ENCODE measurements around the gene GNB1. TPM values are rescaled to one million over a fixed set of nuclear protein-coding genes. Genes with fewer than 3 reads are reported as not detected.

The GNB1 gene
- total RNA-seq, 4 donors from 2014 or later, result 154 to 200 (median 174) TPM

- Histone ChIP-seq H3K27ac (no peak overlapping the region), H3K36me3 (no peaks in the 10 kb centered on the region), H3K9me3 (no peaks in the 10 kb centered on the region), H3K4me1 (peaks cover 53 to 55% of the 10 kb centered on the region in 2 donors), H3K27me3 (no peaks in the 10 kb centered on the region), H3K4me3 (replicated peaks in 1 of 3) (no peak overlapping the region)
- no peak for DNase-seq
- TF ChIP-seq POLR2A (IDR thresholded peaks at IDR 0.05) (no peak), CTCF (IDR thresholded peaks at IDR 0.05) (no peak)
- intact Hi-C loops (cut with DNase I), result loop anchor here (10.0 kb wide), 1 partner anchor 46 kb away; no protein-coding TSS in a partner anchor
- whole genome bisulfite sequencing, 2 donors, result 60 to 64% methylated on average over 13 of the region's 13 CpGs
Measured at GRCh38 chr1:1880617-1881312, 10.1 kb downstream of the GNB1 start.

- WGBS, 2 donors, result 94 to 98% methylated on average over 5 of the region's 5 CpGs
- TF ChIP-seq CTCF (IDR thresholded peaks at IDR 0.05) (no peak), POLR2A (IDR thresholded peaks at IDR 0.05) (no peak)
- intact Hi-C loops (cut with DNase I), result loop anchor here (10.0 kb wide), 1 partner anchor 45 kb away; no protein-coding TSS in a partner anchor
- no peaks in the 10 kb centered on the region for H3K36me3 ChIP-seq
- H3K27me3 ChIP-seq, result no peaks in the 10 kb centered on the region
- no peaks in the 10 kb centered on the region for H3K9me3 ChIP-seq
- no peak overlapping the region for H3K27ac ChIP-seq
- H3K4me1 ChIP-seq, result peaks cover 54 to 57% of the 10 kb centered on the region in 2 donors
- no peak overlapping the region for H3K4me3 ChIP-seq (replicated peaks in 1 of 3)
- no peak for DNase-seq
Measured at GRCh38 chr1:1879942-1880341, 10.9 kb downstream of the GNB1 start.

GRCh38 chr1:1877865-1878436 is 12.9 kb downstream of the GNB1 start:
- Histone ChIP-seq H3K4me3 (replicated peaks in 1 of 3) (no peak overlapping the region), H3K36me3 (no peaks in the 10 kb centered on the region), H3K4me1 (peaks cover 54 to 58% of the 10 kb centered on the region in 2 donors), H3K9me3 (no peaks in the 10 kb centered on the region), H3K27me3 (no peaks in the 10 kb centered on the region), H3K27ac (no peak overlapping the region)
- intact Hi-C loops (cut with DNase I), result no loop called here
- WGBS, 2 donors, result 79 to 89% methylated on average over 5 of the region's 5 CpGs
- no peak for DNase-seq
- TF ChIP-seq POLR2A (IDR thresholded peaks at IDR 0.05), result no peak
- no peak for TF ChIP-seq CTCF (IDR thresholded peaks at IDR 0.05)

GRCh38 chr1:1876335-1876930 is 14.5 kb downstream of the GNB1 start:
- Histone ChIP-seq H3K4me3 (replicated peaks in 1 of 3) (no peak overlapping the region), H3K4me1 (peaks cover 55 to 60% of the 10 kb centered on the region in 2 donors), H3K27me3 (no peaks in the 10 kb centered on the region), H3K36me3 (no peaks in the 10 kb centered on the region), H3K9me3 (no peaks in the 10 kb centered on the region), H3K27ac (no peak overlapping the region)
- 85% methylated on average over 11 of the region's 11 CpGs for WGBS, 2 donors
- no peak for DNase-seq
- TF ChIP-seq POLR2A (IDR thresholded peaks at IDR 0.05) (no peak), CTCF (IDR thresholded peaks at IDR 0.05) (no peak)
- intact Hi-C loops (cut with DNase I), result no loop called here

GRCh38 chr1:1875932-1876331 is 15.0 kb downstream of the GNB1 start:
- no peak overlapping the region for H3K4me3 ChIP-seq (replicated peaks in 1 of 3)
- peaks cover 55 to 60% of the 10 kb centered on the region in 2 donors for H3K4me1 ChIP-seq
- H3K27ac ChIP-seq, result no peak overlapping the region
- no peaks in the 10 kb centered on the region for H3K27me3 ChIP-seq
- TF ChIP-seq POLR2A (IDR thresholded peaks at IDR 0.05), result no peak
- TF ChIP-seq CTCF (IDR thresholded peaks at IDR 0.05), result no peak
- 83% methylated on average over 1 of the region's 1 CpG for WGBS, 2 donors
- intact Hi-C loops (cut with DNase I), result no loop called here
- H3K9me3 ChIP-seq, result no peaks in the 10 kb centered on the region
- no peak for DNase-seq
- no peaks in the 10 kb centered on the region for H3K36me3 ChIP-seq
